ENCODE data around the gene LRMDA.

Gene LRMDA

GRCh38 chr10:75956624-75957023, 525.2 kb downstream of the LRMDA start:
- DNase-seq (ENCODE audit: low spot score), result no peak

- no peak for DNase-seq (ENCODE audit: low spot score)
Measured at GRCh38 chr10:75957314-75958120, 526.1 kb downstream of the LRMDA start.

- no peak for DNase-seq (ENCODE audit: low spot score)
Measured at GRCh38 chr10:75959209-75959608, 527.8 kb downstream of the LRMDA start.

GRCh38 chr10:75959912-75960311, 528.5 kb downstream of the LRMDA start:
- no peak for DNase-seq (ENCODE audit: low spot score)

GRCh38 chr10:75962395-75963061, 531.1 kb downstream of the LRMDA start:
- DNase-seq (ENCODE audit: low spot score), result no peak

GRCh38 chr10:75967491-75967890, 536.1 kb downstream of the LRMDA start:
- no peak for DNase-seq (ENCODE audit: low spot score)

- DNase-seq (ENCODE audit: low spot score), result no peak
Measured at GRCh38 chr10:75969031-75969430, 537.6 kb downstream of the LRMDA start.

GRCh38 chr10:75971402-75972211, 540.2 kb downstream of the LRMDA start:
- DNase-seq (ENCODE audit: low spot score), result no peak

GRCh38 chr10:75972491-75973276, 541.3 kb downstream of the LRMDA start:
- DNase-seq (ENCODE audit: low spot score), result no peak

GRCh38 chr10:75974080-75974479, 542.7 kb downstream of the LRMDA start:
- DNase-seq (ENCODE audit: low spot score), result no peak

- DNase-seq (ENCODE audit: low spot score), result no peak
Measured at GRCh38 chr10:75976681-75977080, 545.3 kb downstream of the LRMDA start.

- DNase-seq (ENCODE audit: low spot score), result no peak
Measured at GRCh38 chr10:75977139-75977538, 545.7 kb downstream of the LRMDA start.

- no peak for DNase-seq (ENCODE audit: low spot score)
Measured at GRCh38 chr10:75978213-75978612, 546.8 kb downstream of the LRMDA start.

- DNase-seq (ENCODE audit: low spot score), result no peak
Measured at GRCh38 chr10:75980419-75981002, 549.1 kb downstream of the LRMDA start.

GRCh38 chr10:75982611-75983369, 551.4 kb downstream of the LRMDA start:
- DNase-seq (ENCODE audit: low spot score), result no peak

- DNase-seq (ENCODE audit: low spot score), result no peak
Measured at GRCh38 chr10:75984067-75984466, 552.6 kb downstream of the LRMDA start.

GRCh38 chr10:75987616-75988015, 556.2 kb downstream of the LRMDA start:
- DNase-seq (ENCODE audit: low spot score), result no peak

- DNase-seq (ENCODE audit: low spot score), result no peak
Measured at GRCh38 chr10:75994357-75995040, 563.1 kb downstream of the LRMDA start.

- no peak for DNase-seq (ENCODE audit: low spot score)
Measured at GRCh38 chr10:75995041-75995430, 563.6 kb downstream of the LRMDA start.

GRCh38 chr10:75995720-75996119, 564.3 kb downstream of the LRMDA start:
- DNase-seq (ENCODE audit: low spot score), result no peak

Data from cerebellar cortex (tissue), 1 donor.